Motor neuron (in vitro differentiated cells): ENCODE data around the gene TRIP12. TPM values are rescaled to one million over a fixed set of nuclear protein-coding genes. Genes with fewer than 3 reads are reported as not detected.
"Not testable (repeated sequence)": the region's sequence is repeated elsewhere in the genome, so short reads cannot be mapped to it uniquely, and the experiment has no call there.

Experiments
- ATAC-seq, 8 experiments: fragments of 200-7000 bp; cut with Tn5 transposase; replicated peaks in 6 of 8; 2 replicates each; pipeline ENCODE4 v1.8.0; 2021; ENCODE audit warnings: mild to moderate bottlenecking in 8 of 8, moderate library complexity in 8 of 8
- H3K27ac ChIP-seq, 2 donors: fragments of 250-450 bp; sonication (Bioruptor Pico); 2 replicates each; pipeline ENCODE4 v1.9.0; 2021; ENCODE audit warnings: antibody characterized with exemption in 2 of 2, mild to moderate bottlenecking in 2 of 2, moderate library complexity in 1 of 2
- H3K4me1 ChIP-seq, 2 donors: fragments of 250-450 bp; sonication (Bioruptor Pico); replicated peaks in 1 of 2; 2 replicates each; pipeline ENCODE4 v1.6.1; 2021; ENCODE audit warnings: antibody characterized with exemption in 2 of 2, mild to moderate bottlenecking in 2 of 2, moderate library complexity in 1 of 2
- H3K4me3 ChIP-seq, 5 donors: fragments of 250-450 bp; sonication (Bioruptor Pico); 2 replicates each; pipeline ENCODE4 v1.9.0; 2021; ENCODE audit warnings: antibody characterized with exemption in 5 of 5, mild to moderate bottlenecking in 5 of 5, moderate library complexity in 4 of 5
- WGBS, 10 experiments: fragments of 450-650 bp; shearing (Covaris generic); methylation state at CpG; one replicate each; pipeline ENCODE4 v1.0.0; 2022; 5-methylcytosine and 5-hydroxymethylcytosine counted together
- in situ Hi-C, 9 experiments: fragments of 400-800 bp; cut with MboI; loops; one replicate each; pipeline ENCODE4 v1.15.0; 2021; ENCODE audit warnings: low sequenced_read_pairs in 9 of 9, low pct_unique_long_range_greater_than_20kb in 2 of 9; ENCODE audit not compliant: unreplicated experiment in 9 of 9
- total RNA-seq, 8 experiments: library from RNA; unstranded; fragments of 300-600 nt; gene quantifications; 2 replicates each; pipeline versions ENCODE4 v1.2.3 to v1.2.4, GENCODE V29; 2022

The TRIP12 gene
- total RNA-seq, 8 experiments from 2014 or later = 65.2 to 295 (median 126) TPM

GRCh38 chr2:229910147-229910831 lies 11.5 kb downstream of the TRIP12 start:
- ATAC-seq = no peak
- 70 to 100% (median 92%) methylated on average over 1 of the region's 1 CpG; no CpG with 5 or more reads in 3 of the 10 experiments for WGBS, 10 experiments
- peaks cover 0 to 5% of the 10 kb centered on the region in 2 donors for H3K4me1 ChIP-seq
- in situ Hi-C loops = no loop called here
- no peak overlapping the region for H3K4me3 ChIP-seq
- H3K27ac ChIP-seq = no peak overlapping the region

GRCh38 chr2:229909090-229909489 lies 12.7 kb downstream of the TRIP12 start:
- 84 to 100% (median 100%) methylated on average over 1 to 2 of the region's 2 CpGs; no CpG with 5 or more reads in 2 of the 10 experiments for WGBS, 10 experiments
- no peak overlapping the region for H3K27ac ChIP-seq
- H3K4me3 ChIP-seq = no peak overlapping the region
- no peak for ATAC-seq
- peaks cover 0 to 5% of the 10 kb centered on the region in 2 donors for H3K4me1 ChIP-seq
- in situ Hi-C loops = no loop called here

- peak in 1 of 8 experiments; percentile 36 for ATAC-seq
- in situ Hi-C loops = no loop called here
- 50 to 100% (median 86%) methylated on average over 1 to 2 of the region's 2 CpGs; no CpG with 5 or more reads in 1 of the 10 experiments for WGBS, 10 experiments
- no peak overlapping the region for H3K27ac ChIP-seq
- peaks cover 0 to 3% of the 10 kb centered on the region in 2 donors for H3K4me1 ChIP-seq
- H3K4me3 ChIP-seq = no peak overlapping the region
Measured at GRCh38 chr2:229905601-229906000, 16.2 kb downstream of the TRIP12 start.

GRCh38 chr2:229903037-229903436 lies 18.8 kb downstream of the TRIP12 start:
- ATAC-seq = peak in 2 of 8 experiments; percentile 57 to 90
- in situ Hi-C loops = no loop called here
- Histone ChIP-seq H3K4me1 (peaks cover 0 to 3% of the 10 kb centered on the region in 2 donors), H3K27ac (no peak overlapping the region), H3K4me3 (no peak overlapping the region)
- 13 to 100% (median 67%) methylated on average over 1 to 3 of the region's 3 CpGs; no CpG with 5 or more reads in 1 of the 10 experiments for WGBS, 10 experiments

GRCh38 chr2:229901819-229902218 lies 20.0 kb downstream of the TRIP12 start:
- in situ Hi-C loops = no loop called here
- no peak overlapping the region for H3K4me3 ChIP-seq
- H3K4me1 ChIP-seq = peaks cover 0 to 3% of the 10 kb centered on the region in 2 donors
- peak in 4 of 8 experiments; percentile 20 to 92 (median 68) for ATAC-seq
- no peak overlapping the region for H3K27ac ChIP-seq
- WGBS, 10 experiments = 46 to 100% (median 100%) methylated on average over 1 to 3 of the region's 3 CpGs; no CpG with 5 or more reads in 1 of the 10 experiments

GRCh38 chr2:229900514-229900913 lies 21.3 kb downstream of the TRIP12 start:
- H3K4me1 ChIP-seq, H3K27ac ChIP-seq, H3K4me3 ChIP-seq, in situ Hi-C loops, ATAC-seq: not testable (repeated sequence)
- WGBS, 10 experiments = 91 to 100% (median 96%) methylated on average over 2 to 9 of the region's 9 CpGs; no CpG with 5 or more reads in 3 of the 10 experiments

- no peak overlapping the region for H3K27ac ChIP-seq
- H3K4me3 ChIP-seq = no peak overlapping the region
- 83 to 100% (median 96%) methylated on average over 2 to 3 of the region's 3 CpGs; no CpG with 5 or more reads in 2 of the 10 experiments for WGBS, 10 experiments
- H3K4me1 ChIP-seq = peaks cover 0 to 3% of the 10 kb centered on the region in 2 donors
- in situ Hi-C loops = no loop called here
- ATAC-seq = no peak
Measured at GRCh38 chr2:229900012-229900411, 21.8 kb downstream of the TRIP12 start.

GRCh38 chr2:229899604-229900003 lies 22.2 kb downstream of the TRIP12 start:
- Histone ChIP-seq H3K4me3 (no peak overlapping the region), H3K27ac (no peak overlapping the region), H3K4me1 (peaks cover 0 to 3% of the 10 kb centered on the region in 2 donors)
- in situ Hi-C loops = no loop called here
- WGBS, 10 experiments = 83 to 100% (median 100%) methylated on average over 1 to 3 of the region's 3 CpGs; no CpG with 5 or more reads in 1 of the 10 experiments
- ATAC-seq = no peak

- no peaks in the 10 kb centered on the region for H3K4me1 ChIP-seq
- ATAC-seq = no peak
- no peak overlapping the region for H3K27ac ChIP-seq
- WGBS, 10 experiments = 57 to 100% (median 82%) methylated on average over 1 of the region's 1 CpG; no CpG with 5 or more reads in 2 of the 10 experiments
- no peak overlapping the region for H3K4me3 ChIP-seq
- in situ Hi-C loops = no loop called here
Measured at GRCh38 chr2:229896857-229897256, 25.0 kb downstream of the TRIP12 start.

GRCh38 chr2:229889023-229889422 lies 32.8 kb downstream of the TRIP12 start:
- no peak overlapping the region for H3K4me3 ChIP-seq
- in situ Hi-C loops = no loop called here
- H3K4me1 ChIP-seq = no peaks in the 10 kb centered on the region
- no peak overlapping the region for H3K27ac ChIP-seq
- 71 to 100% (median 94%) methylated on average over 1 to 2 of the region's 2 CpGs for WGBS, 10 experiments
- ATAC-seq = no peak

GRCh38 chr2:229888031-229888430 lies 33.8 kb downstream of the TRIP12 start:
- WGBS, 10 experiments = 86 to 100% (median 100%) methylated on average over 1 of the region's 1 CpG; no CpG with 5 or more reads in 1 of the 10 experiments
- in situ Hi-C loops = no loop called here
- H3K4me1 ChIP-seq = no peaks in the 10 kb centered on the region
- no peak overlapping the region for H3K27ac ChIP-seq
- H3K4me3 ChIP-seq = no peak overlapping the region
- no peak for ATAC-seq

- H3K4me1 ChIP-seq = no peaks in the 10 kb centered on the region
- H3K27ac ChIP-seq = no peak overlapping the region
- in situ Hi-C loops = no loop called here
- no peak for ATAC-seq
- H3K4me3 ChIP-seq = no peak overlapping the region
- WGBS, 10 experiments = 80 to 100% (median 100%) methylated on average over 1 of the region's 1 CpG; no CpG with 5 or more reads in 3 of the 10 experiments
Measured at GRCh38 chr2:229887441-229887840, 34.4 kb downstream of the TRIP12 start.

- no peak overlapping the region for H3K4me3 ChIP-seq
- ATAC-seq = no peak
- 40 to 100% (median 96%) methylated on average over 1 to 5 of the region's 5 CpGs; no CpG with 5 or more reads in 2 of the 10 experiments for WGBS, 10 experiments
- no peak overlapping the region for H3K27ac ChIP-seq
- in situ Hi-C loops = no loop called here
- no peaks in the 10 kb centered on the region for H3K4me1 ChIP-seq
Measured at GRCh38 chr2:229884775-229885699, 36.8 kb downstream of the TRIP12 start.
